IPS DF 6.9 (cell line): ENCODE results near the gene HPN.
"Not testable (repeated sequence)": the region's sequence is repeated elsewhere in the genome, so short reads cannot be mapped to it uniquely, and the experiment has no call there.

ENCODE experiments used
- DNase-seq: peaks from one replicate; pipeline ENCODE4 v3.0.0-alpha.2; 2013; ENCODE audit warnings: low read depth, low spot score
- H3K27ac ChIP-seq: one replicate; pipeline ENCODE4 v1.5.1; 2013; ENCODE audit warnings: low read length, control low read depth
- H3K27me3 ChIP-seq: 2 replicates; pipeline ENCODE4 v1.6.1; 2013; ENCODE audit warnings: mild to moderate bottlenecking, low read length; ENCODE audit not compliant: control insufficient read depth, insufficient read depth
- H3K36me3 ChIP-seq: 2 replicates; pipeline ENCODE4 v1.6.1; 2013; ENCODE audit warnings: low read length; ENCODE audit not compliant: control insufficient read depth, insufficient read depth
- H3K4me1 ChIP-seq: 2 replicates; pipeline ENCODE4 v1.6.1; 2013; ENCODE audit warnings: low read length; ENCODE audit not compliant: control insufficient read depth, insufficient read depth
- H3K4me3 ChIP-seq: 2 replicates; pipeline ENCODE4 v1.5.1; 2013; ENCODE audit warnings: mild to moderate bottlenecking, low read length
- H3K9me3 ChIP-seq: 2 replicates; pipeline ENCODE4 v1.6.1; 2013; ENCODE audit warnings: low read length, inconsistent platforms; ENCODE audit not compliant: control insufficient read depth, insufficient read depth
- WGBS: extraction: QIAGEN DNeasy Blood & Tissue Kit; methylation state at CpG from one replicate; pipeline ENCODE4 v1.1.7; 2013; ENCODE audit warnings: mixed read lengths, missing lambda C conversion rate; ENCODE audit not compliant: insufficient read length, insufficient coverage; 5-methylcytosine and 5-hydroxymethylcytosine counted together

Gene HPN

DNA sequence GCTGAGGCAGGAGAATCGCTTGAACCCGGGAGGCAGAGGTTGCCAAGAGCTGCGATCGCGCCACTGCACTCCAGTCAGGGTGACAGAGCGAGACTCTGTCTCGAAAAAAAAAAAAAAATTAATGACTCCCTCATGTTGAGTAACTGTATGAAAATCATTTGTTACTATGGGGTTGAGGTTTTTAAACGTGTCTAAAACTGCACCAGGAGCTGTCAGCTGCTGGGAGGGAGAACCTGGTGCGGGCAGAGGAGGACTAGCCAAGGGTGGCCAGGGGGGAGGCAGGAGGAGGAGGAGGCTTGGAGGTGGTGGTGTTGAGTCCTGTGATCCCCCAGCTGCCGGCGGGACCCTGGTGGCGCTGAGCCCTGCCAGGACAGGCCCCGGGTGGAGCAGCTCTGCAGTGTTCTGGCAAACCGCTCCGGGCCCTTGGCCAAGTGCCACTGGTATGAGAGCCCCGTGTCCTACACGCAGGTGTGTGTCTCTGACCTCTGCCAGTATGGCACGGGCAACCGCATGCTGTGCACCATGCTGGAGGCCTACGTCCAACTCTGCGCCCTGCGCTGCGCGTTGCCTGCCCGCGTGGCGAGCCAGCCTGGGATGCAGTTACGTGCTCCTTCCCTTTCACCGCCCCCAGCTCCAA lies 57.0 kb downstream of the HPN start:
- Histone ChIP-seq H3K4me1 (no peaks in the 10 kb centered on the region; the same call in 1 of the 2 replicates), H3K36me3 (no peaks in the 10 kb centered on the region), H3K27ac (no peak overlapping the region), H3K27me3 (no peaks in the 10 kb centered on the region), H3K9me3 (no peaks in the 10 kb centered on the region), H3K4me3 (no peak overlapping the region)
- WGBS: no CpG with 5 or more reads among the region's 29 CpGs
- no peak for DNase-seq

GRCh38 chr19:35099155-35099896 lies 57.8 kb downstream of the HPN start:
- Histone ChIP-seq H3K36me3 (no peaks in the 10 kb centered on the region), H3K4me1 (no peaks in the 10 kb centered on the region; the same call in 1 of the 2 replicates), H3K27ac (no peak overlapping the region), H3K4me3 (no peak overlapping the region), H3K27me3 (no peaks in the 10 kb centered on the region), H3K9me3 (no peaks in the 10 kb centered on the region)
- DNase-seq: no peak
- WGBS: no CpG with 5 or more reads among the region's 21 CpGs

DNA sequence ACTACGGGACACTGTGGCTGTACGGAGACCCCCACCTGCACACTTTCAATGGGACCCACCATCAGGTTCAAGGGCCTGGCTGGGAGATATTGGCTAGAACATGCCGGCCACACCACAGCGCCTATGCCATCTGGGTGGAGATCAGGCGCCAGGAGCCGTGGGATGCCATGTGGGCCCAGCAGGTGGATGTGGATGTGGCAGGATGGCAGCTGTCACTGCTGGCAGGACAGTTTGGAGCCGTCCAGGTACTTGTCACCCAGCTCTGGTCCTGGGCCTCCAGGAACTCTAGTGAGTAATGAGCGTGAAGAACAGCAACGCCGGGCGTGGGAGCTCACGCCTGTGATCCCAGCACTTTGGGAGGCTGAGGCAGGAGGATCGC lies 58.4 kb downstream of the HPN start:
- Histone ChIP-seq H3K36me3 (no peaks in the 10 kb centered on the region), H3K9me3 (no peaks in the 10 kb centered on the region), H3K27me3 (no peaks in the 10 kb centered on the region), H3K27ac (no peak overlapping the region), H3K4me3 (no peak overlapping the region; the same call in 1 of the 2 replicates), H3K4me1 (no peaks in the 10 kb centered on the region; the same call in 1 of the 2 replicates)
- no CpG with 5 or more reads among the region's 13 CpGs for WGBS
- DNase-seq: no peak

- H3K27me3 ChIP-seq: no peaks in the 10 kb centered on the region
- H3K4me1 ChIP-seq: no peaks in the 10 kb centered on the region; the same call in 1 of the 2 replicates
- no peak overlapping the region for H3K27ac ChIP-seq
- H3K4me3 ChIP-seq: no peak overlapping the region
- no CpG with 5 or more reads among the region's 16 CpGs for WGBS
- no peak for DNase-seq
- no peaks in the 10 kb centered on the region for H3K9me3 ChIP-seq
- H3K36me3 ChIP-seq: no peaks in the 10 kb centered on the region
Observed at GRCh38 chr19:35100588-35101533, 59.3 kb downstream of the HPN start.

DNA sequence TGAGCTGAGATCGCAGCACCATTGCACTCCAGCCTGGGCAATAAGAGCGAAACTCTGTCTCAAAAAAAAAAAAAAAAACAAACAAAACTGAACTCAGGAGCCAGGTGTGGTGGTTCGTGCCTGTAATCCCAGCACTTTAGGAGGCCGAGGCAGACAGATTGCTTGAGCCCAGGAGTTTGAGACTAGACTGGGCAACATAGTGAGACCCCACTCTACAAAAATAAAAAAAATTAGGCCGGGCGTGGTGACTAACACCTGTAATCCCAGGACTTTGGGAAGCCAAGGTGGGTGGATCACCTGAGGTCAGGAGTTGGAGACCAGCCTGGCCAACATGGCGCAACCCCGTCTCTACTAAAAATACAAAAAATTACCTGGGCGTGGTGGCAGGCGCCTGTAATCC lies 60.4 kb downstream of the HPN start:
- not testable (repeated sequence) for H3K4me3 ChIP-seq, H3K36me3 ChIP-seq, H3K27ac ChIP-seq, DNase-seq, H3K9me3 ChIP-seq, H3K27me3 ChIP-seq, H3K4me1 ChIP-seq
- no CpG with 5 or more reads among the region's 10 CpGs for WGBS

DNA sequence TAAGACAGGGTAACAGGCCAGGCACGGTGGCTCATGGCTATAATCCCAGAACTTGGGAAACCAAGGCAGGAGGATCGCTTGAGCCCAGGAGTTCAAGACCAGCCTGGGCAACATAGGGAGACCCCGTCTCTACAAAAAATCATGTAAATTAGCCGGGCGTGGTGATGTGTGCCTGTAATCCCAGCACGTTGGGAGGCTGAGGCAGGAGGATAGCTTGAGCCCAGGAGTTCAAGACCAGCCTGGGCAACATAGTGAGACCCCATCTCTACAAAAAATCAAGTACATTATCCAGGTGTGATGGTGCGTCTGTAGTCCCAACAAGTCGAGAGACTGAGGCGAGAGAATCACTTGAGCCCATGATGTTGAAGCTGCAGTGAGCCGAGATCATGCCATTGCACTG lies 62.1 kb downstream of the HPN start:
- not testable (repeated sequence) for H3K27me3 ChIP-seq, DNase-seq, H3K36me3 ChIP-seq, H3K4me3 ChIP-seq, H3K9me3 ChIP-seq, H3K4me1 ChIP-seq, H3K27ac ChIP-seq
- WGBS: no CpG with 5 or more reads among the region's 10 CpGs

DNA sequence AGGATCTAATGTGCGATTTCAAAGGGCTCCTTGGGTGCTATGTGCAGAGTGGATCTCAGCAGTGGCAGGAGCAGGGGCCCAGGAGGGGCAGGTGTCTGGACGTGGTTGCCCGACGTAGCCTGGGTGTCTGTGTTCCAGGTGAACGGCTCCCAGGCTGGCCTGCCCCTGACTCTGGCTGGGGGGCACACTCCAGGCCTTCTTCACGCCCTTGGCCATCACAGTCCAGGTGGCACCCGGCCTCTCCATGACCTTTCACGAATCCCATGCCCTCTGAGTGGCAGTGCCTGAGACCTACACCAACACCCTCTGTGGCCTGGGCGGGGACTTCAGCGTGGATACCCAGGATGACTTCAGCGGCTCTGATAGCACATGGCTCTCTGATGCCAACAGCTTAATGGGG lies 62.8 kb downstream of the HPN start:
- no CpG with 5 or more reads among the region's 11 CpGs for WGBS
- DNase-seq: no peak
- H3K4me1 ChIP-seq: no peaks in the 10 kb centered on the region
- no peak overlapping the region for H3K4me3 ChIP-seq
- no peak overlapping the region for H3K27ac ChIP-seq
- H3K27me3 ChIP-seq: no peaks in the 10 kb centered on the region
- H3K36me3 ChIP-seq: no peaks in the 10 kb centered on the region
- H3K9me3 ChIP-seq: no peaks in the 10 kb centered on the region

DNA sequence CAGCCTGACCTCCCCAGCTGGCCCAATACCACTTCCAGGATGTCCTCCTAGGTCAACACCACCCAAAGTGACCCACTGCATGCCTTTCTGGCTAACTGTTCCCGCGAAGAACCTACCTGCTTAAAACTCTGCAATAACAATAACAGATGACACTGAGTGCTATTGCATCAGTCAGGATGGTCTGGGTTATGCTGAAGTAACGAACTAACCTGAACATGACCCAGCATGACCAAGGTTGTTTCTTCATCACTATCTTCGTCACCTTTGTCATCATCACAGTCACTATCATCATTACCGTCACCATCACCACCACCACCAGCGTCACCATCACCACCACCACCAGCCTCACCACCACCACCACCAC lies 63.5 kb downstream of the HPN start:
- Histone ChIP-seq H3K27me3 (no peaks in the 10 kb centered on the region), H3K4me1 (peaks cover 2% of the 10 kb centered on the region), H3K4me3 (no peak overlapping the region), H3K9me3 (no peaks in the 10 kb centered on the region), H3K36me3 (no peaks in the 10 kb centered on the region), H3K27ac (no peak overlapping the region)
- no CpG with 5 or more reads among the region's 6 CpGs for WGBS
- DNase-seq: no peak

GRCh38 chr19:35105411-35106290 lies 64.1 kb downstream of the HPN start:
- H3K4me1 ChIP-seq: peaks cover 2% of the 10 kb centered on the region
- H3K27me3 ChIP-seq: no peaks in the 10 kb centered on the region
- H3K27ac ChIP-seq: no peak overlapping the region
- DNase-seq: no peak
- H3K36me3 ChIP-seq: no peaks in the 10 kb centered on the region
- no peaks in the 10 kb centered on the region for H3K9me3 ChIP-seq
- no peak overlapping the region for H3K4me3 ChIP-seq
- no CpG with 5 or more reads among the region's 30 CpGs for WGBS

- H3K36me3 ChIP-seq: no peaks in the 10 kb centered on the region
- no CpG with 5 or more reads among the region's 9 CpGs for WGBS
- H3K4me3 ChIP-seq: no peak overlapping the region
- H3K27ac ChIP-seq: no peak overlapping the region
- peaks cover 2% of the 10 kb centered on the region for H3K4me1 ChIP-seq
- no peaks in the 10 kb centered on the region for H3K9me3 ChIP-seq
- H3K27me3 ChIP-seq: no peaks in the 10 kb centered on the region
- no peak for DNase-seq
Observed at GRCh38 chr19:35106291-35106583, 64.7 kb downstream of the HPN start.
